ENCODE results near the gene MAGEA9. TPM values are rescaled to one million over a fixed set of nuclear protein-coding genes. Genes with fewer than 3 reads are reported as not detected.
"Not testable (repeated sequence)": the region's sequence is repeated elsewhere in the genome, so short reads cannot be mapped to it uniquely, and the experiment has no call there.

The MAGEA9 gene
- total and polyA plus RNA-seq, 11 donors = not detected

DNA sequence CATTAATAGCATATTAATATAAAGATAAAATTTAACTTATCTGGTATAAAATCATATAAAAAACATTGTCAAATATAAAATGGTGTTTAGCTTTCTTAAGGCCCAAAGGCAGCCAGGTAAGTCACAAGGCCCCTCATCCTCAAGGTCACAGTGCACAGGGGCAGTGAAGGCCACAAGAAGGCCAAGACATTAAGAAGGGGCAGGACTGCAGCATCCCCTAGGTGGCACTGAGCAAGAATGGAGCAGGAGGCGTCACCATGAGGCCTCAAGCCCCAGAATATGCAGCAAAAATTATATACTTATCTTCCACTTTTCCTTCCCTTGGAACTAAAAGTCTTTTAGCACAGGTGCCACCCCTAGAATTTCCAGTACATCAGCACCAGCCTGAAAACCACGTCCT is 49.7 kb downstream of the MAGEA9 start:
- H3K9me3 ChIP-seq = no peaks in the 10 kb centered on the region
- no peak overlapping the region for H3K4me3 ChIP-seq
- WGBS, 4 donors = 45 to 92% (median 75%) methylated on average over 2 of the region's 2 CpGs
- H3K27me3 ChIP-seq = peaks cover 0 to 23% (median 0%) of the 10 kb centered on the region in 9 donors
- H3K36me3 ChIP-seq = no peaks in the 10 kb centered on the region
- no peak for TF ChIP-seq POLR2A (IDR thresholded peaks at IDR 0.05)
- TF ChIP-seq, protein P1, sequence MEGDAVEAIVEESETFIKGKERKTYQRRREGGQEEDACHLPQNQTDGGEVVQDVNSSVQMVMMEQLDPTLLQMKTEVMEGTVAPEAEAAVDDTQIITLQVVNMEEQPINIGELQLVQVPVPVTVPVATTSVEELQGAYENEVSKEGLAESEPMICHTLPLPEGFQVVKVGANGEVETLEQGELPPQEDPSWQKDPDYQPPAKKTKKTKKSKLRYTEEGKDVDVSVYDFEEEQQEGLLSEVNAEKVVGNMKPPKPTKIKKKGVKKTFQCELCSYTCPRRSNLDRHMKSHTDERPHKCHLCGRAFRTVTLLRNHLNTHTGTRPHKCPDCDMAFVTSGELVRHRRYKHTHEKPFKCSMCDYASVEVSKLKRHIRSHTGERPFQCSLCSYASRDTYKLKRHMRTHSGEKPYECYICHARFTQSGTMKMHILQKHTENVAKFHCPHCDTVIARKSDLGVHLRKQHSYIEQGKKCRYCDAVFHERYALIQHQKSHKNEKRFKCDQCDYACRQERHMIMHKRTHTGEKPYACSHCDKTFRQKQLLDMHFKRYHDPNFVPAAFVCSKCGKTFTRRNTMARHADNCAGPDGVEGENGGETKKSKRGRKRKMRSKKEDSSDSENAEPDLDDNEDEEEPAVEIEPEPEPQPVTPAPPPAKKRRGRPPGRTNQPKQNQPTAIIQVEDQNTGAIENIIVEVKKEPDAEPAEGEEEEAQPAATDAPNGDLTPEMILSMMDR (IDR thresholded peaks at IDR 0.05) = no peak
- H3K27ac ChIP-seq = no peak overlapping the region
- intact Hi-C loops (cut with DNase I) = no loop called here
- peaks cover 0 to 6% (median 0%) of the 10 kb centered on the region in 12 donors for H3K4me1 ChIP-seq
- ATAC-seq = no peak
- DNase-seq = no peak

DNA sequence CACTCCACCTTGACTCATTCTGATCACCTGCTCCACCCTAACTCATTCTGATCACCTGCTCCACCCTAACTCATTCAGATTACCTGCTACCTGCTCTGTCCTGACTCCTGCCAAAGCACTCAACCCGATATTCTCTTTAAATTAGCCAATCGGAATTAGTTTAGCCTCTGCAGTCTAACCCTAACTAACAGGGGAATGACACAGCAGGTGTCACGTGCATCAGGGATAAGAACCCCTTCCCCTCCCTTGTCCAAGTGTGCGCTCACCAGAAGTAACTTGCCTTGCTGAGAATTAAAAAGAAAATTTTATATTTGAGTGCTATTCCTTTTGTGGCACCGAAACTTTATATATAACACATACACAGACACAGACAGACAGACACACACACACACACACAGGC is 55.0 kb downstream of the MAGEA9 start:
- ATAC-seq; DNase-seq; H3K4me1 ChIP-seq; H3K4me3 ChIP-seq; H3K27me3 ChIP-seq; H3K9me3 ChIP-seq; H3K27ac ChIP-seq; intact Hi-C loops (cut with DNase I); H3K36me3 ChIP-seq: not testable (repeated sequence)
- WGBS, 4 donors = 59 to 70% (median 62%) methylated on average over 5 of the region's 5 CpGs

DNA sequence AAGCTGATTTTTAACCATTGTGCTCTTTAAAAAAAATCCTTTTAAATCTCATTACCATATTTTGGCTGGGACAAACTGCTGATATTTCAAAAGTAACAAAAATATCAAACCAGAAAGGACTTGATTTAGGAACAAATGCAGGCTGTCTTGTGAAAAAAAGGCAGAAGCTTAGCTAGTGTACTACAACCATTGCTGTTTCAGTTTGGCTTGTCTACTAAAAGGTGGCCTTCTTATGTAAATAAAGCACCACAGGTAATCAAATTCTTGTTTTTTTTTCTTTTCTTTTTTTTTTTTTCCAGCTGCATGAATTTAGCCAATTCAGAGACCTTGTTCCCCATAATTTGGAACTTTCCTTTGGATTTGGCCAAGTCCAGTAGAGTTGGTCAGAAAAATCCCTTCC is 55.4 kb downstream of the MAGEA9 start:
- DNase-seq (no peak), ATAC-seq (no peak)
- Histone ChIP-seq H3K4me3 (no peak overlapping the region), H3K27me3 (peaks cover 0 to 7% (median 0%) of the 10 kb centered on the region in 9 donors), H3K36me3 (no peaks in the 10 kb centered on the region), H3K27ac (no peak overlapping the region), H3K9me3 (no peaks in the 10 kb centered on the region), H3K4me1 (no peaks in the 10 kb centered on the region)
- TF ChIP-seq, protein P1 (IDR thresholded peaks at IDR 0.05) = no peak
- TF ChIP-seq POLR2A (IDR thresholded peaks at IDR 0.05) = no peak
- intact Hi-C loops (cut with DNase I) = no loop called here

Other genes with a start within 250 kb of the MAGEA9 start
- 10 to 100 TPM; 15.8 to 35.9 (median 25.3) TPM for gene EOLA1, start 240.9 kb upstream of the MAGEA9 start, total RNA-seq
- gene EOLA1, start 240.9 kb upstream of the MAGEA9 start, polyA plus RNA-seq = 10 to 100 TPM; 24.6 to 45.6 TPM
- gene HSFX3, start 232.0 kb upstream of the MAGEA9 start, total RNA-seq = under 1 TPM in 2 of 9 donors, not detected in 7; 0.32 to 0.49 TPM
- gene HSFX3, start 232.0 kb upstream of the MAGEA9 start, polyA plus RNA-seq = under 1 TPM in 1 of 2 donors, not detected in 1; 0.23 TPM
- gene MAGEA9B, start 194.5 kb upstream of the MAGEA9 start, total RNA-seq = not detected
- not detected for gene MAGEA9B, start 194.5 kb upstream of the MAGEA9 start, polyA plus RNA-seq
- gene HSFX2, start 186.6 kb upstream of the MAGEA9 start, total RNA-seq = 1 to 10 TPM in 3 of 9 donors, under 1 TPM in 3, not detected in 3; 0.23 to 1.2 (median 0.80) TPM
- 1 to 10 TPM in 1 of 2 donors, under 1 TPM in 1; 0.57 to 1.3 TPM for gene HSFX2, start 186.6 kb upstream of the MAGEA9 start, polyA plus RNA-seq
- gene TMEM185A, start 150.1 kb upstream of the MAGEA9 start, total RNA-seq = 10 to 100 TPM; 25.9 to 39.2 (median 33.9) TPM
- 10 to 100 TPM; 17.6 to 18.1 TPM for gene TMEM185A, start 150.1 kb upstream of the MAGEA9 start, polyA plus RNA-seq
- gene MAGEA11, start 69.9 kb upstream of the MAGEA9 start, total RNA-seq = not detected
- gene MAGEA11, start 69.9 kb upstream of the MAGEA9 start, polyA plus RNA-seq = not detected
- 1 to 10 TPM in 8 of 9 donors, under 1 TPM in 1; 0.94 to 3.3 (median 2.3) TPM for gene HSFX1, start 7.9 kb upstream of the MAGEA9 start, total RNA-seq
- 1 to 10 TPM in 1 of 2 donors, under 1 TPM in 1; 0.73 to 1.6 TPM for gene HSFX1, start 7.9 kb upstream of the MAGEA9 start, polyA plus RNA-seq
- not detected for gene MAGEA8, start 99.3 kb downstream of the MAGEA9 start, total RNA-seq
- gene MAGEA8, start 99.3 kb downstream of the MAGEA9 start, polyA plus RNA-seq = not detected
- gene HSFX4, start 147.6 kb downstream of the MAGEA9 start, total RNA-seq = under 1 TPM in 2 of 9 donors, not detected in 7; 0.37 to 0.40 TPM
- under 1 TPM in 1 of 2 donors, not detected in 1; 0.07 TPM for gene HSFX4, start 147.6 kb downstream of the MAGEA9 start, polyA plus RNA-seq
- gene EOLA2, start 156.6 kb downstream of the MAGEA9 start, total RNA-seq = 10 to 100 TPM; 16.9 to 30.4 (median 22.3) TPM
- 10 to 100 TPM; 14.7 to 44.3 TPM for gene EOLA2, start 156.6 kb downstream of the MAGEA9 start, polyA plus RNA-seq